DOHH2 (cell line): ENCODE measurements around the gene ARHGAP40.

Experiments
- EZH2phosphoT487 ChIP-seq: fragments of 200-600 bp; sonication (generic); IDR thresholded peaks from 2 replicates; pipeline ENCODE4 v1.6.1; 2017; ENCODE audit warnings: borderline replicate concordance, mild to moderate bottlenecking, antibody characterized with exemption, low read length, moderate library complexity, mixed read lengths
- TF ChIP-seq, protein P1 (sequence below): fragments of 200-600 bp; sonication (generic); IDR thresholded peaks from one replicate; pipeline ENCODE4 v1.5.1; 2014; ENCODE audit warnings: antibody characterized with exemption, mild to moderate bottlenecking, low read depth, low read length; ENCODE audit not compliant: poor library complexity, severe bottlenecking

DNA sequence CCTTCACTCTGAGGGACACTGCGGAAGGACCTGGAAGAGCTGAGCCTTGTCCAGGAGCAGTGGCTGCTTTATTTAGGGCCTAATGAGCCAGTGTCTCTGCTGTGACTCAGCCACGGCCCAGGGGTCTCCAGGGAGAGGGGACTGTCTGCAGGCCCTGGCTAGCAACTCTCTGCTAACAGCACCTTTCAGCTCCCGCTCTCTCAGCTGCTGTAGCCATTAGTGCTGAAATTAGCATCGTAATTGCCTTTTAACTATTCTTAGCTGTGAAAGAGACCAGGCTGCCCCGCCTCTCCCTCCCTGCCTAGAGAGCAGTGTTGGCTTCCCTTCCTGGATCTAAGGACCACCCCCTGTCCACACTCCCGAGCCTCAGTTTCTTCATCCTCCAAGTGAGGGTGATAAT is 69.6 kb downstream of the ARHGAP40 start:
- TF ChIP-seq, protein P1, sequence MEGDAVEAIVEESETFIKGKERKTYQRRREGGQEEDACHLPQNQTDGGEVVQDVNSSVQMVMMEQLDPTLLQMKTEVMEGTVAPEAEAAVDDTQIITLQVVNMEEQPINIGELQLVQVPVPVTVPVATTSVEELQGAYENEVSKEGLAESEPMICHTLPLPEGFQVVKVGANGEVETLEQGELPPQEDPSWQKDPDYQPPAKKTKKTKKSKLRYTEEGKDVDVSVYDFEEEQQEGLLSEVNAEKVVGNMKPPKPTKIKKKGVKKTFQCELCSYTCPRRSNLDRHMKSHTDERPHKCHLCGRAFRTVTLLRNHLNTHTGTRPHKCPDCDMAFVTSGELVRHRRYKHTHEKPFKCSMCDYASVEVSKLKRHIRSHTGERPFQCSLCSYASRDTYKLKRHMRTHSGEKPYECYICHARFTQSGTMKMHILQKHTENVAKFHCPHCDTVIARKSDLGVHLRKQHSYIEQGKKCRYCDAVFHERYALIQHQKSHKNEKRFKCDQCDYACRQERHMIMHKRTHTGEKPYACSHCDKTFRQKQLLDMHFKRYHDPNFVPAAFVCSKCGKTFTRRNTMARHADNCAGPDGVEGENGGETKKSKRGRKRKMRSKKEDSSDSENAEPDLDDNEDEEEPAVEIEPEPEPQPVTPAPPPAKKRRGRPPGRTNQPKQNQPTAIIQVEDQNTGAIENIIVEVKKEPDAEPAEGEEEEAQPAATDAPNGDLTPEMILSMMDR, result no peak
- no peak for TF ChIP-seq EZH2phosphoT487
